CD14-positive monocyte (primary cell): ENCODE measurements around the gene TMEM107. TPM values are rescaled to one million over a fixed set of nuclear protein-coding genes. Genes with fewer than 3 reads are reported as not detected.

Source experiments
- DNase-seq, 3 donors: peaks; one replicate each; pipeline ENCODE4 v3.0.0-alpha.2; 2011 to 2022
- H2AFZ ChIP-seq: 2 replicates; pipeline ENCODE4 v1.6.0; 2012; ENCODE audit warnings: mild to moderate bottlenecking, low read depth, low read length, inconsistent platforms; ENCODE audit not compliant: insufficient read depth, poor library complexity, severe bottlenecking
- H3K27ac ChIP-seq, 2 donors: 1 replicate in 1 of 2; 2 replicates in 1 of 2; pipeline ENCODE4 v1.5.1; 2012 to 2013; ENCODE audit warnings: low read length in 2 of 2, control low read depth in 1 of 2, inconsistent platforms in 1 of 2, low read depth in 1 of 2, mild to moderate bottlenecking in 1 of 2
- H3K27me3 ChIP-seq, 2 donors: one replicate each; pipeline versions ENCODE4 v1.6.0 to v1.6.1; 2011 to 2013; ENCODE audit warnings: low read length in 2 of 2; ENCODE audit not compliant: control insufficient read depth in 2 of 2, insufficient read depth in 2 of 2
- H3K36me3 ChIP-seq, 2 donors: replicated peaks in 1 of 2; 1 replicate in 1 of 2; 2 replicates in 1 of 2; pipeline versions ENCODE4 v1.5.1 to v1.6.1; 2012 to 2013; ENCODE audit warnings: low read length in 2 of 2, control low read depth in 1 of 2, inconsistent platforms in 1 of 2, mild to moderate bottlenecking in 1 of 2; ENCODE audit not compliant: insufficient read depth in 2 of 2, control insufficient read depth in 1 of 2
- H3K4me1 ChIP-seq, 2 donors: 1 replicate in 1 of 2; 2 replicates in 1 of 2; pipeline versions ENCODE4 v1.5.1 to v1.6.1; 2012 to 2013; ENCODE audit warnings: low read length in 2 of 2, control low read depth in 1 of 2, inconsistent platforms in 1 of 2, mild to moderate bottlenecking in 1 of 2, moderate library complexity in 1 of 2; ENCODE audit not compliant: insufficient read depth in 2 of 2, control insufficient read depth in 1 of 2
- H3K4me2 ChIP-seq: replicated peaks from 2 replicates; pipeline ENCODE3; 2012; ENCODE audit warnings: low read length, moderate library complexity, mild to moderate bottlenecking; ENCODE audit not compliant: poor library complexity, severe bottlenecking; ENCODE audit errors: extremely low read depth
- H3K4me3 ChIP-seq, 3 experiments: fragments of 200-600 bp in 1 of 3; sonication (generic) in 1 of 3; replicated peaks in 1 of 3; 1 replicate in 2 of 3; 2 replicates in 1 of 3; pipeline ENCODE4 v1.5.1; 2011 to 2013; ENCODE audit warnings: low read length in 3 of 3, mild to moderate bottlenecking in 3 of 3, control low read depth in 2 of 3, low read depth in 2 of 3, inconsistent platforms in 1 of 3, moderate library complexity in 1 of 3
- H3K79me2 ChIP-seq: 2 replicates; pipeline ENCODE4 v1.6.0; 2012; ENCODE audit warnings: mild to moderate bottlenecking, control low read depth, inconsistent platforms, low read length, moderate library complexity; ENCODE audit not compliant: insufficient read depth
- H3K9ac ChIP-seq: 2 replicates; pipeline ENCODE4 v1.6.0; 2017; ENCODE audit warnings: low read length, mild to moderate bottlenecking; ENCODE audit not compliant: insufficient read depth, poor library complexity, severe bottlenecking
- H3K9me3 ChIP-seq, 2 donors: replicated peaks in 1 of 2; 1 replicate in 1 of 2; 2 replicates in 1 of 2; pipeline versions ENCODE4 v1.5.1 to v1.6.1; 2012 to 2013; ENCODE audit warnings: low read length in 2 of 2, control low read depth in 1 of 2; ENCODE audit not compliant: control insufficient read depth in 1 of 2, insufficient read depth in 1 of 2
- H4K20me1 ChIP-seq: 2 replicates; pipeline ENCODE4 v1.6.0; 2012; ENCODE audit warnings: mild to moderate bottlenecking, low read length, control low read depth, moderate library complexity; ENCODE audit not compliant: insufficient read depth
- H3K27ac Mint-ChIP-seq, 7 donors: one replicate each; pipeline ENCODE4 v1.8.0; 2020; ENCODE audit warnings: mild to moderate bottlenecking in 7 of 7, mixed read lengths in 7 of 7, moderate library complexity in 6 of 7, inconsistent platforms in 2 of 7
- H3K27me3 Mint-ChIP-seq, 3 donors: one replicate each; pipeline ENCODE4 v1.8.0; 2021 to 2022; ENCODE audit warnings: low read depth in 3 of 3, mild to moderate bottlenecking in 3 of 3, mixed read lengths in 3 of 3, moderate library complexity in 3 of 3, inconsistent platforms in 1 of 3
- H3K36me3 Mint-ChIP-seq, 2 donors: one replicate each; pipeline ENCODE4 v1.8.0; 2020; ENCODE audit warnings: mixed read lengths in 2 of 2, inconsistent platforms in 1 of 2, mild to moderate bottlenecking in 1 of 2
- H3K4me1 Mint-ChIP-seq: one replicate; pipeline ENCODE4 v1.8.0; 2020; ENCODE audit warnings: mild to moderate bottlenecking, mixed read lengths
- H3K4me3 Mint-ChIP-seq, 2 donors: one replicate each; pipeline ENCODE4 v1.8.0; 2020; ENCODE audit warnings: mild to moderate bottlenecking in 2 of 2, mixed read lengths in 2 of 2, moderate library complexity in 1 of 2
- H3K9me3 Mint-ChIP-seq, 7 donors: one replicate each; pipeline ENCODE4 v1.8.0; 2020 to 2022; ENCODE audit warnings: mixed read lengths in 7 of 7, mild to moderate bottlenecking in 6 of 7, moderate library complexity in 6 of 7, inconsistent platforms in 2 of 7
- CTCF ChIP-seq: fragments of 200-600 bp; IDR thresholded peaks from one replicate; pipeline ENCODE4 v1.8.0; 2022; ENCODE audit warnings: antibody characterized with exemption, mild to moderate bottlenecking
- WGBS: methylation state at CpG from one replicate; pipeline ENCODE4 v1.1.5; 2013; ENCODE audit warnings: missing lambda C conversion rate; ENCODE audit not compliant: insufficient coverage; 5-methylcytosine and 5-hydroxymethylcytosine counted together
- intact Hi-C, 2 donors: fragments of 100-400 bp; cut with micrococcal nuclease; formaldehyde crosslinking; loops; one replicate each; pipeline versions ENCODE4 v1.15.0 to v1.15.1; 2023
- polyA plus RNA-seq, 3 donors: library from polyadenylated mRNA; depleted of rRNA in 1 of 3; unstranded in 2 of 3; stranded (reverse) in 1 of 3; fragments of 300-500 nt in 2 of 3; fragments of >200 nt in 1 of 3; fragmentation: Illumina TruSeq in 2 of 3; gene quantifications; 1 replicate in 2 of 3; 2 replicates in 1 of 3; pipeline ENCODE4 v1.2.3, GENCODE V29; 2012 to 2021

TMEM107 gene
- polyA plus RNA-seq, 3 donors: 20.5 to 37.4 (median 31.4) TPM

GRCh38 chr17:8125947-8126490 lies 50.2 kb downstream of the TMEM107 start:
- DNase-seq: no peak
- peak overlapping the region in 2 of 7 donors; percentile 10 to 73 for H3K27ac Mint-ChIP-seq
- intact Hi-C loops: loop anchor here in 1 of 2 donors (5.0 kb wide), 1 partner anchor 36 kb away; the partner anchor contains the start of gene VAMP2
- H3K4me3 Mint-ChIP-seq: peak overlapping the region; percentile 86 to 97
- TF ChIP-seq CTCF: no peak
- H3K27me3 Mint-ChIP-seq: peaks cover 82 to 91% (median 84%) of the 10 kb centered on the region in 3 donors
- Histone ChIP-seq H3K4me2 (peak overlapping the region; percentile 98), H3K27ac (no peak overlapping the region), H4K20me1 (peaks cover 19% of the 10 kb centered on the region), H3K4me1 (peaks cover 57 to 64% of the 10 kb centered on the region in 2 donors), H3K9ac (no peak overlapping the region), H3K36me3 (no peaks in the 10 kb centered on the region), H3K79me2 (no peaks in the 10 kb centered on the region), H3K27me3 (peaks cover 50 to 80% of the 10 kb centered on the region in 2 donors), H3K4me3 (peak overlapping the region; percentile 40 to 77 (median 47)), H3K9me3 (peaks cover 0 to 21% of the 10 kb centered on the region in 2 donors), H2AFZ (peak overlapping the region; percentile 54)
- peaks cover 55% of the 10 kb centered on the region for H3K4me1 Mint-ChIP-seq
- under 1% methylated on average over 32 of the region's 35 CpGs for WGBS
- H3K9me3 Mint-ChIP-seq: peaks cover 0 to 44% (median 29%) of the 10 kb centered on the region in 7 donors
- H3K36me3 Mint-ChIP-seq: peaks cover 21 to 31% of the 10 kb centered on the region in 2 donors

DNA sequence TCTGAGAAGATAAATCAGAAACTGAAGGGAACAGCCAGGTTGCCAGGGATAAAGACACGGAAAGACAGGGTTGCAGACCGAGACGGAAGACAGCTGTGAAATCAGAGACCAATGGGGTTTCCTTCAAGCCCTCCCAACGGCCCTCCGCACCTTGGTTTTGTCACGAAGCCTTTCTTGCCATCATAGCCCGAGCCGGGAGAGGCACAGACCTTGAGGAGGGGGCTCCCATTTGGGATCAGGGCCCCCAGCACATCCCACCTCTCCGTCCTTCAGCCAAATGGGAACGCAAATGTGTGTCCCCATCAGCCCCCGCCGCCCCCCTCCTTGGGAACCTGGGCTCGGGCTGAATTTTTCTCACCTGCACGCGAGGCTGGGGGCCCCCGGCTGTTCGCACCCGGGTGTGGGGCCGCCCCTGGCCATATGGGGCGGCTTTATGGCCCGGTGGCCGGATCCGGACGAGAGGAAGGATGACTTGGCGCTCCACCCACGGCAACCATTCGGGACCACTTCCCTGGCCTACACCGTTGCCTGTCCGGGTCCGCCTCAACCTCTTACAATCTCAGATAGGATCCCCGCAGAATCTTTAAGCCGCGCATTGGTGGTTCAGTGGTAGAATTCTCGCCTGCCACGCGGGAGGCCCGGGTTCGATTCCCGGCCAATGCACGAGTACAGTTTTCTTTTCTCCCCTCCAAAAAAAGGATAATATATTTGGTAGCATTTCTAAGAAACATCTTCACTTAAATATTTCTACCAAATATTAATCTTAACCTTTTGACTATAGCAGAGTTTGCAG lies 50.8 kb downstream of the TMEM107 start:
- H3K9ac ChIP-seq: no peak overlapping the region

More for the DNA sequence above, 50.8 kb downstream of the TMEM107 start:
- H3K4me1 Mint-ChIP-seq: peaks cover 62% of the 10 kb centered on the region
- H3K4me3 ChIP-seq: peak overlapping the region; percentile 40 to 77 (median 47)
- H3K4me1 ChIP-seq: peaks cover 64 to 70% of the 10 kb centered on the region in 2 donors
- H4K20me1 ChIP-seq: peaks cover 25% of the 10 kb centered on the region
- peaks cover 21 to 32% of the 10 kb centered on the region in 2 donors for H3K36me3 Mint-ChIP-seq
- peaks cover 89 to 97% (median 91%) of the 10 kb centered on the region in 3 donors for H3K27me3 Mint-ChIP-seq
- H3K27ac ChIP-seq: no peak overlapping the region
- peak overlapping the region; percentile 86 to 97 for H3K4me3 Mint-ChIP-seq
- peak; percentile 79 to 85 (median 82) for DNase-seq
- peaks cover 0 to 21% of the 10 kb centered on the region in 2 donors for H3K9me3 ChIP-seq
- H3K9me3 Mint-ChIP-seq: peaks cover 0 to 47% (median 34%) of the 10 kb centered on the region in 7 donors
- no peaks in the 10 kb centered on the region for H3K36me3 ChIP-seq
- TF ChIP-seq CTCF: no peak
- H3K27me3 ChIP-seq: peaks cover 52 to 87% of the 10 kb centered on the region in 2 donors
- peak overlapping the region; percentile 98 for H3K4me2 ChIP-seq
- H3K79me2 ChIP-seq: no peaks in the 10 kb centered on the region
- H3K27ac Mint-ChIP-seq: peak overlapping the region in 1 of 7 donors; percentile 64
- intact Hi-C loops: loop anchor here in 1 of 2 donors (5.0 kb wide), 1 partner anchor 37 kb away; the partner anchor contains the start of gene VAMP2
- H2AFZ ChIP-seq: peak overlapping the region; percentile 54
- WGBS: 1% methylated on average over 28 of the region's 40 CpGs
